Fibroblast of lung (primary cell): ENCODE data around the gene PPT1. TPM values are rescaled to one million over a fixed set of nuclear protein-coding genes. Genes with fewer than 3 reads are reported as not detected.

Experiments used
- DNase-seq, 2 donors: peaks; one replicate each; pipeline versions ENCODE4 v3.0.0 to v3.0.0-alpha.2; 2010; ENCODE audit warnings: low read depth in 2 of 2
- H2AFZ ChIP-seq: 2 replicates; pipeline ENCODE4 v1.5.1; 2012; ENCODE audit warnings: low read length, control low read depth, inconsistent platforms
- H3K27ac ChIP-seq: 2 replicates; pipeline ENCODE4 v1.5.1; 2011; ENCODE audit warnings: low read length, control low read depth; ENCODE audit not compliant: insufficient read depth
- H3K27me3 ChIP-seq: 2 replicates; pipeline ENCODE4 v1.5.1; 2011; ENCODE audit warnings: mild to moderate bottlenecking, low read length; ENCODE audit not compliant: control insufficient read depth, insufficient read depth
- H3K36me3 ChIP-seq: 2 replicates; pipeline ENCODE4 v1.5.1; 2011; ENCODE audit warnings: low read length; ENCODE audit not compliant: control insufficient read depth, insufficient read depth
- H3K4me1 ChIP-seq: 2 replicates; pipeline ENCODE4 v1.5.1; 2011; ENCODE audit warnings: low read length; ENCODE audit not compliant: control insufficient read depth, insufficient read depth; ENCODE audit errors: extremely low read depth
- H3K4me2 ChIP-seq: 2 replicates; pipeline ENCODE4 v1.5.1; 2011; ENCODE audit warnings: low read length, control low read depth; ENCODE audit not compliant: insufficient read depth; ENCODE audit errors: extremely low read depth
- H3K4me3 ChIP-seq, 4 experiments: fragments of 200-600 bp in 1 of 4; sonication (generic) in 1 of 4; replicated peaks in 1 of 4; 2 replicates each; pipeline ENCODE4 v1.5.1; 2011 to 2016; ENCODE audit warnings: low read length in 4 of 4, low read depth in 3 of 4, mild to moderate bottlenecking in 3 of 4, control low read depth in 2 of 4, inconsistent platforms in 1 of 4, mixed read lengths in 1 of 4; ENCODE audit not compliant: insufficient read depth in 1 of 4; ENCODE audit errors: control extremely low read depth in 1 of 4
- H3K79me2 ChIP-seq: 2 replicates; pipeline ENCODE4 v1.5.1; 2012; ENCODE audit warnings: mild to moderate bottlenecking, low read length, inconsistent platforms; ENCODE audit not compliant: control insufficient read depth, insufficient read depth
- H3K9ac ChIP-seq: 2 replicates; pipeline ENCODE4 v1.5.1; 2011; ENCODE audit warnings: mild to moderate bottlenecking, low read length, control low read depth; ENCODE audit not compliant: insufficient read depth
- H3K9me3 ChIP-seq: 2 replicates; pipeline ENCODE4 v1.5.1; 2012; ENCODE audit warnings: low read depth, low read length; ENCODE audit not compliant: control insufficient read depth, insufficient read depth
- H4K20me1 ChIP-seq: 2 replicates; pipeline ENCODE4 v1.5.1; 2011; ENCODE audit warnings: low read length; ENCODE audit not compliant: control insufficient read depth, insufficient read depth; ENCODE audit errors: extremely low read depth
- CTCF ChIP-seq, 2 donors: IDR thresholded peaks in 1 of 2; conservative IDR thresholded peaks in 1 of 2; 1 replicate in 1 of 2; 2 replicates in 1 of 2; pipeline ENCODE4 v1.5.1; 2011 to 2012; ENCODE audit warnings: low read length in 2 of 2, control low read depth in 1 of 2, inconsistent platforms in 1 of 2, low read depth in 1 of 2, mild to moderate bottlenecking in 1 of 2
- EZH2 ChIP-seq: IDR thresholded peaks from 2 replicates; pipeline ENCODE4 v1.5.1; 2012; ENCODE audit warnings: low read length, control low read depth, mild to moderate bottlenecking; ENCODE audit errors: missing control alignments
- polyA plus RNA-seq, 2 donors: library from polyadenylated mRNA; depleted of rRNA in 1 of 2; stranded (reverse) in 1 of 2; unstranded in 1 of 2; fragments of >200 nt; gene quantifications; 2 replicates each; pipeline ENCODE4 v1.2.1, GENCODE V29; 2011 to 2012; ENCODE audit warnings: missing spikeins in 1 of 2
- total RNA-seq: library from RNA; depleted of rRNA; stranded (reverse); fragments of >200 nt; gene quantifications from 2 replicates; pipeline ENCODE4 v1.2.1, GENCODE V29; 2014

PPT1 gene
- total and polyA plus RNA-seq, 2 donors (not counting 1 experiment from before 2014, with no cell fraction given): 41.0 to 81.1 TPM

GRCh38 chr1:40058097-40058452 is 39.0 kb downstream of the PPT1 start:
- H3K79me2 ChIP-seq: peaks cover 71% of the 10 kb centered on the region
- TF ChIP-seq CTCF (conservative IDR thresholded peaks at IDR 0.05 in 1 of 2, IDR thresholded peaks at IDR 0.05 in 1 of 2; ENCODE audit: low read depth in 1 of 2, low read length in 2 of 2) (no peak), EZH2 (no peak)
- no peak overlapping the region for H3K27ac ChIP-seq
- H3K4me3 ChIP-seq: no peak overlapping the region
- H3K27me3 ChIP-seq: no peaks in the 10 kb centered on the region
- H3K36me3 ChIP-seq: peaks cover 5% of the 10 kb centered on the region
- no peaks in the 10 kb centered on the region for H3K4me1 ChIP-seq
- no peak overlapping the region for H2AFZ ChIP-seq
- DNase-seq: no peak
- no peak overlapping the region for H3K9ac ChIP-seq
- H3K4me2 ChIP-seq: no peak overlapping the region
- H3K9me3 ChIP-seq: no peaks in the 10 kb centered on the region
- peaks cover 4% of the 10 kb centered on the region for H4K20me1 ChIP-seq

GRCh38 chr1:40057310-40058030 is 39.6 kb downstream of the PPT1 start:
- peaks cover 4% of the 10 kb centered on the region for H4K20me1 ChIP-seq
- no peak overlapping the region for H3K4me3 ChIP-seq
- H3K79me2 ChIP-seq: peaks cover 73% of the 10 kb centered on the region
- DNase-seq: no peak
- no peak for TF ChIP-seq EZH2
- no peak for TF ChIP-seq CTCF (conservative IDR thresholded peaks at IDR 0.05 in 1 of 2, IDR thresholded peaks at IDR 0.05 in 1 of 2; ENCODE audit: low read depth in 1 of 2, low read length in 2 of 2)
- no peak overlapping the region for H3K27ac ChIP-seq
- H3K4me2 ChIP-seq: no peak overlapping the region
- no peak overlapping the region for H3K9ac ChIP-seq
- peaks cover 3% of the 10 kb centered on the region for H3K36me3 ChIP-seq
- no peaks in the 10 kb centered on the region for H3K27me3 ChIP-seq
- no peaks in the 10 kb centered on the region for H3K9me3 ChIP-seq
- H3K4me1 ChIP-seq: no peaks in the 10 kb centered on the region
- no peak overlapping the region for H2AFZ ChIP-seq

GRCh38 chr1:40056519-40057309 is 40.3 kb downstream of the PPT1 start:
- Histone ChIP-seq H3K4me3 (no peak overlapping the region), H3K27ac (no peak overlapping the region), H3K27me3 (no peaks in the 10 kb centered on the region), H3K9ac (no peak overlapping the region), H4K20me1 (peaks cover 4% of the 10 kb centered on the region), H3K9me3 (no peaks in the 10 kb centered on the region), H3K36me3 (peaks cover 1% of the 10 kb centered on the region), H2AFZ (no peak overlapping the region), H3K4me2 (no peak overlapping the region), H3K4me1 (no peaks in the 10 kb centered on the region), H3K79me2 (peaks cover 79% of the 10 kb centered on the region)
- no peak for DNase-seq
- TF ChIP-seq CTCF (conservative IDR thresholded peaks at IDR 0.05 in 1 of 2, IDR thresholded peaks at IDR 0.05 in 1 of 2; ENCODE audit: low read depth in 1 of 2, low read length in 2 of 2) (no peak), EZH2 (no peak)
